ENCODE measurements around the gene PCBP3. TPM values are rescaled to one million over a fixed set of nuclear protein-coding genes. Genes with fewer than 3 reads are reported as not detected.

Gene PCBP3
- total RNA-seq, 1 donor from 2014 or later = 14.0 TPM

GRCh38 chr21:45778686-45779085 lies 135.2 kb downstream of the PCBP3 start:
- intact Hi-C loops (cut with micrococcal nuclease) = no loop called here

- intact Hi-C loops (cut with micrococcal nuclease) = no loop called here
Measured at GRCh38 chr21:45779226-45779625, 135.7 kb downstream of the PCBP3 start.

- intact Hi-C loops (cut with micrococcal nuclease) = no loop called here
Measured at GRCh38 chr21:45780647-45781046, 137.1 kb downstream of the PCBP3 start.

GRCh38 chr21:45781741-45782140 lies 138.2 kb downstream of the PCBP3 start:
- intact Hi-C loops (cut with micrococcal nuclease) = no loop called here

- intact Hi-C loops (cut with micrococcal nuclease) = no loop called here
Measured at GRCh38 chr21:45786660-45787059, 143.1 kb downstream of the PCBP3 start.

GRCh38 chr21:45787371-45787770 lies 143.8 kb downstream of the PCBP3 start:
- intact Hi-C loops (cut with micrococcal nuclease) = no loop called here

GRCh38 chr21:45788198-45788597 lies 144.7 kb downstream of the PCBP3 start:
- intact Hi-C loops (cut with micrococcal nuclease) = no loop called here

GRCh38 chr21:45788637-45789506 lies 145.3 kb downstream of the PCBP3 start:
- intact Hi-C loops (cut with micrococcal nuclease) = no loop called here

- intact Hi-C loops (cut with micrococcal nuclease) = no loop called here
Measured at GRCh38 chr21:45790427-45790826, 146.9 kb downstream of the PCBP3 start.

- intact Hi-C loops (cut with micrococcal nuclease) = no loop called here
Measured at GRCh38 chr21:45791562-45792418, 148.3 kb downstream of the PCBP3 start.

- intact Hi-C loops (cut with micrococcal nuclease) = no loop called here
Measured at GRCh38 chr21:45792682-45793383, 149.3 kb downstream of the PCBP3 start.

GRCh38 chr21:45794027-45794426 lies 150.5 kb downstream of the PCBP3 start:
- intact Hi-C loops (cut with micrococcal nuclease) = no loop called here

GRCh38 chr21:45796003-45796402 lies 152.5 kb downstream of the PCBP3 start:
- intact Hi-C loops (cut with micrococcal nuclease) = no loop called here

GRCh38 chr21:45797338-45797737 lies 153.8 kb downstream of the PCBP3 start:
- intact Hi-C loops (cut with micrococcal nuclease) = no loop called here

- intact Hi-C loops (cut with micrococcal nuclease) = no loop called here
Measured at GRCh38 chr21:45799765-45800338, 156.3 kb downstream of the PCBP3 start.

- intact Hi-C loops (cut with micrococcal nuclease) = no loop called here
Measured at GRCh38 chr21:45800339-45801080, 157.0 kb downstream of the PCBP3 start.

- intact Hi-C loops (cut with micrococcal nuclease) = no loop called here
Measured at GRCh38 chr21:45801129-45801964, 157.8 kb downstream of the PCBP3 start.

GRCh38 chr21:45801989-45802388 lies 158.5 kb downstream of the PCBP3 start:
- intact Hi-C loops (cut with micrococcal nuclease) = no loop called here

GRCh38 chr21:45802425-45802824 lies 158.9 kb downstream of the PCBP3 start:
- intact Hi-C loops (cut with micrococcal nuclease) = no loop called here

Data from T-helper 1 cell treated with Interleukin-12 subunit alpha and Interleukin-12 subunit beta and Interleukin-4 antibody, amounts not matched to agents 30 ng/mL and 1 ng/mL, for 36 hours (primary cell).